ENCODE measurements around the gene LGR5.
"Not testable (repeated sequence)": the region's sequence is repeated elsewhere in the genome, so short reads cannot be mapped to it uniquely, and the experiment has no call there.

LGR5 gene

GRCh38 chr12:71565535-71565934 lies 125.9 kb downstream of the LGR5 start:
- Histone ChIP-seq H3K9me3 (ENCODE audit: insufficient read depth, low read length) (no peaks in the 10 kb centered on the region), H3K4me3 (ENCODE audit: insufficient read length, low read depth) (no peak overlapping the region), H3K4me1 (ENCODE audit: insufficient read depth, insufficient read length) (no peaks in the 10 kb centered on the region), H3K9ac (ENCODE audit: insufficient read length, low read depth) (no peak overlapping the region), H3K36me3 (ENCODE audit: insufficient read depth, insufficient read length, low read length) (no peaks in the 10 kb centered on the region), H3K27me3 (ENCODE audit: insufficient read depth, insufficient read length) (no peaks in the 10 kb centered on the region)
- TF ChIP-seq SUZ12 (IDR thresholded peaks at IDR 0.05; ENCODE audit: extremely low read depth, insufficient read depth, insufficient read length), result no peak
- no peak for TF ChIP-seq YY1 (IDR thresholded peaks at IDR 0.05; ENCODE audit: insufficient read depth, insufficient read length)
- no peak for TF ChIP-seq ZNF274 (IDR thresholded peaks at IDR 0.05; ENCODE audit: low read depth, low read length)
- no peak for DNase-seq (ENCODE audit: low read depth, low spot score)

- Histone ChIP-seq H3K4me3 (ENCODE audit: insufficient read length, low read depth) (no peak overlapping the region), H3K27me3 (ENCODE audit: insufficient read depth, insufficient read length) (no peaks in the 10 kb centered on the region), H3K9ac (ENCODE audit: insufficient read length, low read depth) (no peak overlapping the region), H3K36me3 (ENCODE audit: insufficient read depth, insufficient read length, low read length) (no peaks in the 10 kb centered on the region), H3K4me1 (ENCODE audit: insufficient read depth, insufficient read length) (no peaks in the 10 kb centered on the region), H3K9me3 (ENCODE audit: insufficient read depth, low read length) (no peaks in the 10 kb centered on the region)
- DNase-seq (ENCODE audit: low read depth, low spot score), result no peak
- TF ChIP-seq YY1 (IDR thresholded peaks at IDR 0.05; ENCODE audit: insufficient read depth, insufficient read length), result no peak
- no peak for TF ChIP-seq ZNF274 (IDR thresholded peaks at IDR 0.05; ENCODE audit: low read depth, low read length)
- no peak for TF ChIP-seq SUZ12 (IDR thresholded peaks at IDR 0.05; ENCODE audit: extremely low read depth, insufficient read depth, insufficient read length)
Measured at GRCh38 chr12:71566655-71567054, 127.1 kb downstream of the LGR5 start.

- Histone ChIP-seq H3K27me3 (ENCODE audit: insufficient read depth, insufficient read length) (no peaks in the 10 kb centered on the region), H3K9ac (ENCODE audit: insufficient read length, low read depth) (no peak overlapping the region), H3K36me3 (ENCODE audit: insufficient read depth, insufficient read length, low read length) (no peaks in the 10 kb centered on the region), H3K9me3 (ENCODE audit: insufficient read depth, low read length) (no peaks in the 10 kb centered on the region), H3K4me3 (ENCODE audit: insufficient read length, low read depth) (no peak overlapping the region), H3K4me1 (ENCODE audit: insufficient read depth, insufficient read length) (no peaks in the 10 kb centered on the region)
- TF ChIP-seq SUZ12 (IDR thresholded peaks at IDR 0.05; ENCODE audit: extremely low read depth, insufficient read depth, insufficient read length), result no peak
- no peak for TF ChIP-seq ZNF274 (IDR thresholded peaks at IDR 0.05; ENCODE audit: low read depth, low read length)
- no peak for TF ChIP-seq YY1 (IDR thresholded peaks at IDR 0.05; ENCODE audit: insufficient read depth, insufficient read length)
- no peak for DNase-seq (ENCODE audit: low read depth, low spot score)
Measured at GRCh38 chr12:71567537-71567936, 127.9 kb downstream of the LGR5 start.

- H3K9me3 ChIP-seq (ENCODE audit: insufficient read depth, low read length); H3K9ac ChIP-seq (ENCODE audit: insufficient read length, low read depth); H3K4me3 ChIP-seq (ENCODE audit: insufficient read length, low read depth); DNase-seq (ENCODE audit: low read depth, low spot score); H3K36me3 ChIP-seq (ENCODE audit: insufficient read depth, insufficient read length, low read length); H3K4me1 ChIP-seq (ENCODE audit: insufficient read depth, insufficient read length); H3K27me3 ChIP-seq (ENCODE audit: insufficient read depth, insufficient read length): not testable (repeated sequence)
Measured at GRCh38 chr12:71569885-71570284, 130.3 kb downstream of the LGR5 start.

- Histone ChIP-seq H3K4me1 (ENCODE audit: insufficient read depth, insufficient read length) (no peaks in the 10 kb centered on the region), H3K36me3 (ENCODE audit: insufficient read depth, insufficient read length, low read length) (no peaks in the 10 kb centered on the region), H3K27me3 (ENCODE audit: insufficient read depth, insufficient read length) (no peaks in the 10 kb centered on the region), H3K4me3 (ENCODE audit: insufficient read length, low read depth) (no peak overlapping the region), H3K9ac (ENCODE audit: insufficient read length, low read depth) (no peak overlapping the region), H3K9me3 (ENCODE audit: insufficient read depth, low read length) (no peaks in the 10 kb centered on the region)
- DNase-seq (ENCODE audit: low read depth, low spot score), result no peak
- TF ChIP-seq ZNF274 (IDR thresholded peaks at IDR 0.05; ENCODE audit: low read depth, low read length), result no peak
- no peak for TF ChIP-seq YY1 (IDR thresholded peaks at IDR 0.05; ENCODE audit: insufficient read depth, insufficient read length)
- no peak for TF ChIP-seq SUZ12 (IDR thresholded peaks at IDR 0.05; ENCODE audit: extremely low read depth, insufficient read depth, insufficient read length)
Measured at GRCh38 chr12:71576496-71576895, 136.9 kb downstream of the LGR5 start.

- no peaks in the 10 kb centered on the region for H3K27me3 ChIP-seq (ENCODE audit: insufficient read depth, insufficient read length)
- DNase-seq (ENCODE audit: low read depth, low spot score), result no peak
- H3K4me1 ChIP-seq (ENCODE audit: insufficient read depth, insufficient read length), result no peaks in the 10 kb centered on the region
- TF ChIP-seq ZNF274 (IDR thresholded peaks at IDR 0.05; ENCODE audit: low read depth, low read length) (no peak), YY1 (IDR thresholded peaks at IDR 0.05; ENCODE audit: insufficient read depth, insufficient read length) (no peak), SUZ12 (IDR thresholded peaks at IDR 0.05; ENCODE audit: extremely low read depth, insufficient read depth, insufficient read length) (no peak)
- no peaks in the 10 kb centered on the region for H3K9me3 ChIP-seq (ENCODE audit: insufficient read depth, low read length)
- no peaks in the 10 kb centered on the region for H3K36me3 ChIP-seq (ENCODE audit: insufficient read depth, insufficient read length, low read length)
- H3K9ac ChIP-seq (ENCODE audit: insufficient read length, low read depth), result no peak overlapping the region
- H3K4me3 ChIP-seq (ENCODE audit: insufficient read length, low read depth), result no peak overlapping the region
Measured at GRCh38 chr12:71578694-71579258, 139.2 kb downstream of the LGR5 start.

- no peaks in the 10 kb centered on the region for H3K27me3 ChIP-seq (ENCODE audit: insufficient read depth, insufficient read length)
- H3K4me1 ChIP-seq (ENCODE audit: insufficient read depth, insufficient read length), result no peaks in the 10 kb centered on the region
- no peak overlapping the region for H3K9ac ChIP-seq (ENCODE audit: insufficient read length, low read depth)
- TF ChIP-seq SUZ12 (IDR thresholded peaks at IDR 0.05; ENCODE audit: extremely low read depth, insufficient read depth, insufficient read length) (no peak), YY1 (IDR thresholded peaks at IDR 0.05; ENCODE audit: insufficient read depth, insufficient read length) (no peak), ZNF274 (IDR thresholded peaks at IDR 0.05; ENCODE audit: low read depth, low read length) (no peak)
- no peaks in the 10 kb centered on the region for H3K9me3 ChIP-seq (ENCODE audit: insufficient read depth, low read length)
- DNase-seq (ENCODE audit: low read depth, low spot score), result no peak
- no peaks in the 10 kb centered on the region for H3K36me3 ChIP-seq (ENCODE audit: insufficient read depth, insufficient read length, low read length)
- no peak overlapping the region for H3K4me3 ChIP-seq (ENCODE audit: insufficient read length, low read depth)
Measured at GRCh38 chr12:71581206-71581605, 141.6 kb downstream of the LGR5 start.

- Histone ChIP-seq H3K36me3 (ENCODE audit: insufficient read depth, insufficient read length, low read length) (no peaks in the 10 kb centered on the region), H3K9me3 (ENCODE audit: insufficient read depth, low read length) (peaks cover 11% of the 10 kb centered on the region; the same call in 1 of the 2 replicates), H3K4me1 (ENCODE audit: insufficient read depth, insufficient read length) (no peaks in the 10 kb centered on the region), H3K27me3 (ENCODE audit: insufficient read depth, insufficient read length) (no peaks in the 10 kb centered on the region), H3K9ac (ENCODE audit: insufficient read length, low read depth) (no peak overlapping the region), H3K4me3 (ENCODE audit: insufficient read length, low read depth) (no peak overlapping the region)
- no peak for TF ChIP-seq ZNF274 (IDR thresholded peaks at IDR 0.05; ENCODE audit: low read depth, low read length)
- TF ChIP-seq YY1 (IDR thresholded peaks at IDR 0.05; ENCODE audit: insufficient read depth, insufficient read length), result no peak
- no peak for TF ChIP-seq SUZ12 (IDR thresholded peaks at IDR 0.05; ENCODE audit: extremely low read depth, insufficient read depth, insufficient read length)
- DNase-seq (ENCODE audit: low read depth, low spot score), result no peak
Measured at GRCh38 chr12:71582925-71583324, 143.3 kb downstream of the LGR5 start.

Data from NT2/D1 (cell line).